ENCODE measurements around the gene ATG16L2.

Gene ATG16L2

DNA sequence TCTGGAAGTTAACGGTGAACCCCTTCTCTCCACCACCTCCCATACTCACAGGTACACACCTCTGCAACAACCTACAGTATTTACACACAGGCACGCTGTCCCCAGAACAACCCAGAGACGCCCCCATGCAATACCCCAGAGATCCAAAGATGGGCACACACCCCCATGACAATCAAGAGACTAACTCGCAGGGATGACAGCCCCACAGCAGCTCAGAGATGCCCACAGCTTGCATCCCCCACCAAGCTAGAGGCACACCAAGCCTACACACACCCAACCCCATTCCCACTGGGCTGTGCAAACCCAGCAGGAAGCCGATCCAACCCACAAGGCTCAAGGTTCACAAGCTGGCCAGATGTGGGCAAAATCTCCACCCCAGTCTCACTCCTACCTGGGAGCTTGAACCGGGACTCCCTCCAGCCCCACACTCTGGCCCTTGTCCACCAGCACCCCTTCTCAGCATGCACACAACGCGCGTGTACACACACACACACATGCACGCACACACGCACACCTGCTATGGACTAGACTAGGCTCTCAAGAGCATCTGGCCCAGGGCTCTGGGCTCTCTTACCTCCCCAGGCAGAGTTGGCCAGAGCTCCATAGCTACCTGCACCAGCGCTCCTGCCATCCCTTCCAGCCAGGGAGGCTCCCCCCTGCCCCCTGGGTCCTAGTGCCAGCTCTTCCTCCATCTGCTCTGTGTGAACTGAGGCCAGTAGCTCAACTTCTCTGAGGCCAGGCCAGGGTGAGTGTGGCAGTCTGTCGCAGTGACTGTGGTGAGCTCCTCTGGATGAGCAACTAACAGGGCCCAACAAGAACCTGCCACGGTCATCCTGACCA, 31.9 kb upstream of the ATG16L2 start:
- Mint-ChIP-seq H3K36me3 (ENCODE audit: low read depth) (no peaks in the 10 kb centered on the region), H3K4me3 (peak overlapping the region; percentile 82), H3K27me3 (ENCODE audit: low read depth, poor library complexity) (peaks cover 37% of the 10 kb centered on the region), H3K4me1 (peaks cover 56% of the 10 kb centered on the region), H3K27ac (no peak overlapping the region), H3K9me3 (no peaks in the 10 kb centered on the region)
- TF ChIP-seq, protein P1, sequence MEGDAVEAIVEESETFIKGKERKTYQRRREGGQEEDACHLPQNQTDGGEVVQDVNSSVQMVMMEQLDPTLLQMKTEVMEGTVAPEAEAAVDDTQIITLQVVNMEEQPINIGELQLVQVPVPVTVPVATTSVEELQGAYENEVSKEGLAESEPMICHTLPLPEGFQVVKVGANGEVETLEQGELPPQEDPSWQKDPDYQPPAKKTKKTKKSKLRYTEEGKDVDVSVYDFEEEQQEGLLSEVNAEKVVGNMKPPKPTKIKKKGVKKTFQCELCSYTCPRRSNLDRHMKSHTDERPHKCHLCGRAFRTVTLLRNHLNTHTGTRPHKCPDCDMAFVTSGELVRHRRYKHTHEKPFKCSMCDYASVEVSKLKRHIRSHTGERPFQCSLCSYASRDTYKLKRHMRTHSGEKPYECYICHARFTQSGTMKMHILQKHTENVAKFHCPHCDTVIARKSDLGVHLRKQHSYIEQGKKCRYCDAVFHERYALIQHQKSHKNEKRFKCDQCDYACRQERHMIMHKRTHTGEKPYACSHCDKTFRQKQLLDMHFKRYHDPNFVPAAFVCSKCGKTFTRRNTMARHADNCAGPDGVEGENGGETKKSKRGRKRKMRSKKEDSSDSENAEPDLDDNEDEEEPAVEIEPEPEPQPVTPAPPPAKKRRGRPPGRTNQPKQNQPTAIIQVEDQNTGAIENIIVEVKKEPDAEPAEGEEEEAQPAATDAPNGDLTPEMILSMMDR (IDR thresholded peaks at IDR 0.05) = no peak
- no peak for DNase-seq

DNA sequence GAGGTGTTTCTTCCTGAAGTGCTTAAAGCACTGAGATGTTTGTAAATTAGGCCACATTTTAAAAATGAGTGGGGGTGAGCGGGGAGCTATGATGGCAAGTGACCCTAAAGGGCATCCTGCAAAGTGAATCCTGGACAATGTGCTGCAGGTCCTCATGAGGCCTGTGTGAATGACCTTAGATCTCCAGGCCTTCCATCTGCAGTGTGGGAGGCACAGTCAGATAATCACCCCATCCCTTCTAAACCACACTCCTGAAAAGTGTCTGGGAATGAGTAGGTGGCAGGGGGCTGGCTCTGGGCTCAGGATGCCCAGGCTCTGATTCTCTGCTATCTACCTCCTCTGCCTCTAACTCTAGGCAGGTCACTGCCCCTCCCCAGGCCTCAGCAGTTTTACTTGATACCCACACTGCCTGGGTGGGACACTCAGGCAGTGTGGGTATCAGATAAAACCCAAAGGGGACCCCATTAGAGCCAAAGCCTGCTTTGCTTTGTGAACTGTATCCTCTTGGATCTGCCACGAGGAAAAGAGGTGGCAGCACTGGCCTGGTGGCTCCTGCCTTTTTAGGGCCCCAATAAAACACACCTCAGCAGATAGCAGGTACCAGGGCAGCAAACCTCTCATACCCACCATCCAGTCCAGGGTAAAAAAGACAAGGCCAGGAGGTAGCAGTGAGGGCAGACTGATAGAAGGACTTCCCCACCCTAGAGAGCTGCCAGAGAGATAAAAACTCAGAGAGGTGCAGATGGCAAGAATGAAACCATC, 30.9 kb upstream of the ATG16L2 start:
- Mint-ChIP-seq H3K27me3 (ENCODE audit: low read depth, poor library complexity) (peaks cover 37% of the 10 kb centered on the region), H3K4me3 (peak overlapping the region; percentile 82), H3K9me3 (no peaks in the 10 kb centered on the region), H3K36me3 (ENCODE audit: low read depth) (no peaks in the 10 kb centered on the region), H3K4me1 (peaks cover 56% of the 10 kb centered on the region), H3K27ac (no peak overlapping the region)
- TF ChIP-seq, protein P1 (IDR thresholded peaks at IDR 0.05) = no peak
- DNase-seq = no peak

DNA sequence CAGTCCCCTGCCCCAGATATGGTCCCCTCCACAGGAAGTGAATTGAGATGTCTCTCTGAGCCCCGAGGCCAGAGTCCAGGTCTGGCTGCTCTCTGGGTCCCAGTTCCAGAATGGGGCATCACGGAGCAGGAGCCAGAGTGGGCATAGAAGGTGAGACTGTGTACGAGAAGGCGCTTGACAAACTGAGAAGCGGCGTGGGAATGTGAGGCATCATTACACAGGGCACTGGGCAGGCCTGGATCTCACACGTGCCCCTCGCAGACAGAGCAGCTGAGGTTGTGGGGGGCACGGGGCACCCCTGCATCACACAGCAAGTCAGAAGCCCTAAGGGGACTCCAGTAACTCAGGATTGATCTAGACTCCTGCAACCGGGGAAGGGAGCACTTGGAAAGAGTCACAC, 29.5 kb upstream of the ATG16L2 start:
- peaks cover 47% of the 10 kb centered on the region for H3K4me1 Mint-ChIP-seq

DNA sequence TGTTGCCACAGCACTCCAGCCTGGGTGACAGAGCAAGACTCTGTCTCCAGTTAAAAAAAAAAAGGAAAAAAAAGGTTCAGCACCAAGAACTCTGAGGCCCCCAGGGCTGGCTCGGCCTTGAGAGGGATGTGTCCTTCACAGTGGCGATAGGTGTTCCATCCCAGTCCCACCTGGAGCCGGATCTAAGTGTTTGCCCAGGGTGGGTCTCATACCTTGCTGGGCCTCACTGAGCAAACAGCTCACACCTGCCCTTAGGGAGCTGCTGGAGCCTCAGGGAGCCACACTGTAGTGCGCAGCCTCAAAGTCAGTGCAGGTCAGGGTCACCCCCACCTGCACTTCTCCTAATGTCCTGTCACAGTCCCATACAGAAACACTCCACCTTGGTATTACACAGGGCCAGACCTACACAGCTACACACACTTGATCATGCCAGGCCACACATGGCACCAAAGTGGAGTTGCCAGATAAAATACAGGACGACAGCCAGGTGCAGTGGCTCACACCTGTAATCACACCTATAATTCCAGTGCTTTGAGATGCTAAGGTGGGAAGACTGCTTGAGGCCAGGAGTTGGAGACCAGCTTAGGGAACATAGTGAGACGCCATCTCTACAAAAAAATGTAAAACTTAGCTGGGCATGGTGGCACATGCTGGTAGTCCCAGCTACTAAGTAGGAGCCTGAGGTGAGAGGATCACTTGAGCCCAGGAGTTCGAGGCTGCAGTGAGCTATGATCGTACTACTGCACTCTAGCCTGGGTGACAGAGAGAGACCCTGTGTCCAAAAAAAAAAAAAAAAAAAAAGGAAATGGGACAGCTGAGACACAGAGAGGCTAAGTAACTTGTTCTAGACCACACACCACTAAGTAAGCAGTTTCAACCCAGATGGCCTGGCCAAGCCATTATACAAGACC, 27.7 kb upstream of the ATG16L2 start:
- DNase-seq = no peak
- H3K27me3 Mint-ChIP-seq (ENCODE audit: low read depth, poor library complexity) = peaks cover 15% of the 10 kb centered on the region
- H3K4me1 Mint-ChIP-seq = peaks cover 44% of the 10 kb centered on the region
- H3K27ac Mint-ChIP-seq = no peak overlapping the region
- TF ChIP-seq, protein P1 (IDR thresholded peaks at IDR 0.05) = no peak
- no peaks in the 10 kb centered on the region for H3K36me3 Mint-ChIP-seq (ENCODE audit: low read depth)
- no peak overlapping the region for H3K4me3 Mint-ChIP-seq
- H3K9me3 Mint-ChIP-seq = no peaks in the 10 kb centered on the region

More for the DNA sequence above, 29.5 kb upstream of the ATG16L2 start:
- no peaks in the 10 kb centered on the region for H3K36me3 Mint-ChIP-seq (ENCODE audit: low read depth)
- peaks cover 30% of the 10 kb centered on the region for H3K27me3 Mint-ChIP-seq (ENCODE audit: low read depth, poor library complexity)
- no peaks in the 10 kb centered on the region for H3K9me3 Mint-ChIP-seq
- no peak for DNase-seq
- TF ChIP-seq, protein P1 (IDR thresholded peaks at IDR 0.05) = no peak
- H3K27ac Mint-ChIP-seq = no peak overlapping the region
- H3K4me3 Mint-ChIP-seq = no peak overlapping the region

DNA sequence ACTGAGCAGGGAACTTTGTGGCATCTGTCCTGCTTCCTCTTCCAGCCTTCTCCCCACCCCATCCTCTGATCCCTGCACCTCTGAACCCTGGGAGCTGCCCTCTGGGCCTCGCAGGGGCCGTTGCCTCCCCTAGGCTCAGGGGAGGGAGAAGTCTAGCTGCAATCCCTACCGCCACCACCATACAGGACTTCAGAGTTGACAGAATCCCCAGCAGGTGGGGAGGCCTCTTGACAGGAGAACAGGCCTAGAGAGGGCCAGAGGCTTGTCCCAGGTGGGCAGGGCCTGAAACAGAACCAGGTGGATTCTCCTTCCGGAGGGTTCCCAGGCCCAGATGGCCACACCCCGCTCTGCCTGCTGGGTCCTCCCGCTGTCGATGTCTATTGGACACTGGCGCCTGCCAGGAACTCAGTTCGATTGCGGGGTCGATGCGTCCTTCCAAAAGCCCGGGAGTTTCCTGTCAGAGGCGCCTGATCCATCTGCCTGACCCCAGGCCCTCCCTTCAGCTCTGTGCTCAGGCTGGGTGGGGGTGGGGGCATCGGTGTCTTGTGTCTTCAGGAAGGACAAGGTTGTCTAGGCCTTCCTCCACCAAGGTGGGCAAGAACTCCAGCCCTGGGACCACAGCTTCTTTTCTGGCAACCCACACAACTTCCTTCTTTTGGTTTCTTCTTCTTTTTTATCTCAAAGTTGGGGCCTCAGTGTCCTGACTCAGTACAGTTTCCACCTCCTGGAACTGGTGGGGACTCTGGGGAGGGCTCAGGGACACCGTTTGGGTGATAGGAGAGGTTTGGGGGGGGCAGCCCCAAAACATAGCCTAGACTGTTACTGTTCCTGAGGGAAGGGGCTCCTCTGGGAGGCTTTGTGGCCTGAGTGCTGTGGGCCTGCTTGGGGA, 26.8 kb upstream of the ATG16L2 start:
- Mint-ChIP-seq H3K27me3 (ENCODE audit: low read depth, poor library complexity) (peaks cover 9% of the 10 kb centered on the region), H3K4me1 (peaks cover 40% of the 10 kb centered on the region), H3K4me3 (no peak overlapping the region), H3K27ac (peak overlapping the region; percentile 92), H3K9me3 (no peaks in the 10 kb centered on the region), H3K36me3 (ENCODE audit: low read depth) (no peaks in the 10 kb centered on the region)
- TF ChIP-seq, protein P1 (IDR thresholded peaks at IDR 0.05) = no peak
- no peak for DNase-seq

Data from nephron progenitor cell (in vitro differentiated cells).